Liver (tissue), 3 donors: ENCODE measurements around the gene SEPSECS.

Experiments used
- EGR1 ChIP-seq, 2 donors: IDR thresholded peaks; 2 replicates each; pipeline ENCODE4 v1.6.1; 2016 to 2018; ENCODE audit warnings: antibody characterized with exemption in 2 of 2, low read depth in 2 of 2
- JUND ChIP-seq, 2 donors: IDR thresholded peaks; 2 replicates each; pipeline ENCODE4 v1.6.1; 2016; ENCODE audit warnings: antibody characterized with exemption in 2 of 2
- MAX ChIP-seq: IDR thresholded peaks from 2 replicates; pipeline ENCODE4 v1.6.1; 2016; ENCODE audit warnings: antibody characterized with exemption
- RAD21 ChIP-seq, 2 donors: IDR thresholded peaks; 2 replicates each; pipeline ENCODE4 v1.6.1; 2016; ENCODE audit warnings: antibody characterized with exemption in 2 of 2, mild to moderate bottlenecking in 2 of 2
- REST ChIP-seq: IDR thresholded peaks from 2 replicates; pipeline ENCODE4 v1.6.1; 2016; ENCODE audit warnings: antibody characterized with exemption, mild to moderate bottlenecking
- RXRA ChIP-seq, 2 donors: IDR thresholded peaks; 2 replicates each; pipeline ENCODE4 v1.6.1; 2017 to 2018; ENCODE audit warnings: antibody characterized with exemption in 2 of 2, mild to moderate bottlenecking in 1 of 2
- TAF1 ChIP-seq: conservative IDR thresholded peaks from 2 replicates; pipeline ENCODE4 v1.6.1; 2016; ENCODE audit warnings: antibody characterized with exemption, mild to moderate bottlenecking
- YY1 ChIP-seq: IDR thresholded peaks from 2 replicates; pipeline ENCODE4 v1.6.1; 2016; ENCODE audit warnings: antibody characterized with exemption, mild to moderate bottlenecking
- TF ChIP-seq, protein P1 (sequence below): fragments of 150-350 bp; IDR thresholded peaks from 2 replicates; pipeline ENCODE4 v1.5.1; 2017; ENCODE audit warnings: improper control_type of control experiment, low read depth, low read length; ENCODE audit not compliant: missing input control
- TF ChIP-seq, protein P2 (sequence below): IDR thresholded peaks from 2 replicates; pipeline ENCODE4 v1.6.1; 2016; ENCODE audit warnings: antibody characterized with exemption
- donor health status: healthy.
- donor health status: healthy.

DNA sequence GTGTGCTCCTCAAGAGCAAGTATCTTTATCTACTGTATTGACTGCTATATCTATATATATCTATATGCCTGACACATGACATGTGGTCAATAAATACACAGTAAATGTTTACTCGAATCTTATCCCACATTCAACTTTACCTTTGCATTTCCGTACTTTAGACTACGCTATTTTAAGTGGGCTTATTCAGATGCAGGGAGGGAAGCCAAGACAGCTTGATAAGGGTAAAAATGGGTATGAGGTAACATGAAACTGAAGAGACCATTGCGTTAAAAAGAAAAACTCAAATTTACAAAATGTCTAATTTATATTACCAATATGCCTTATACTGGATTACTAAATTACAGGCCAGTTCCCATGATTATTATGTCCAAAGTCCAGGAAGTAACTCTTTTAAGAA, 17.8 kb downstream of the SEPSECS start:
- no peak for TF ChIP-seq JUND (IDR thresholded peaks at IDR 0.05)
- no peak for TF ChIP-seq YY1
- TF ChIP-seq REST, result no peak
- TF ChIP-seq MAX, result no peak
- TF ChIP-seq, protein P1, sequence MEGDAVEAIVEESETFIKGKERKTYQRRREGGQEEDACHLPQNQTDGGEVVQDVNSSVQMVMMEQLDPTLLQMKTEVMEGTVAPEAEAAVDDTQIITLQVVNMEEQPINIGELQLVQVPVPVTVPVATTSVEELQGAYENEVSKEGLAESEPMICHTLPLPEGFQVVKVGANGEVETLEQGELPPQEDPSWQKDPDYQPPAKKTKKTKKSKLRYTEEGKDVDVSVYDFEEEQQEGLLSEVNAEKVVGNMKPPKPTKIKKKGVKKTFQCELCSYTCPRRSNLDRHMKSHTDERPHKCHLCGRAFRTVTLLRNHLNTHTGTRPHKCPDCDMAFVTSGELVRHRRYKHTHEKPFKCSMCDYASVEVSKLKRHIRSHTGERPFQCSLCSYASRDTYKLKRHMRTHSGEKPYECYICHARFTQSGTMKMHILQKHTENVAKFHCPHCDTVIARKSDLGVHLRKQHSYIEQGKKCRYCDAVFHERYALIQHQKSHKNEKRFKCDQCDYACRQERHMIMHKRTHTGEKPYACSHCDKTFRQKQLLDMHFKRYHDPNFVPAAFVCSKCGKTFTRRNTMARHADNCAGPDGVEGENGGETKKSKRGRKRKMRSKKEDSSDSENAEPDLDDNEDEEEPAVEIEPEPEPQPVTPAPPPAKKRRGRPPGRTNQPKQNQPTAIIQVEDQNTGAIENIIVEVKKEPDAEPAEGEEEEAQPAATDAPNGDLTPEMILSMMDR, result no peak
- TF ChIP-seq, protein P2, sequence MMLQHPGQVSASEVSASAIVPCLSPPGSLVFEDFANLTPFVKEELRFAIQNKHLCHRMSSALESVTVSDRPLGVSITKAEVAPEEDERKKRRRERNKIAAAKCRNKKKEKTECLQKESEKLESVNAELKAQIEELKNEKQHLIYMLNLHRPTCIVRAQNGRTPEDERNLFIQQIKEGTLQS, result no peak
- no peak for TF ChIP-seq RAD21 (IDR thresholded peaks at IDR 0.05)
- no peak for TF ChIP-seq RXRA (IDR thresholded peaks at IDR 0.05)
- no peak for TF ChIP-seq EGR1 (IDR thresholded peaks at IDR 0.05; ENCODE audit: low read depth in 2 of 2)
- no peak for TF ChIP-seq TAF1
